ENCODE data around the gene TPTE2. TPM values are rescaled to one million over a fixed set of nuclear protein-coding genes. Genes with fewer than 3 reads are reported as not detected.

The TPTE2 gene
- total and polyA plus RNA-seq, 2 of the 8 experiments (the other 6 are each of a cell fraction or from before 2014, with no cell fraction given) = not detected

DNA sequence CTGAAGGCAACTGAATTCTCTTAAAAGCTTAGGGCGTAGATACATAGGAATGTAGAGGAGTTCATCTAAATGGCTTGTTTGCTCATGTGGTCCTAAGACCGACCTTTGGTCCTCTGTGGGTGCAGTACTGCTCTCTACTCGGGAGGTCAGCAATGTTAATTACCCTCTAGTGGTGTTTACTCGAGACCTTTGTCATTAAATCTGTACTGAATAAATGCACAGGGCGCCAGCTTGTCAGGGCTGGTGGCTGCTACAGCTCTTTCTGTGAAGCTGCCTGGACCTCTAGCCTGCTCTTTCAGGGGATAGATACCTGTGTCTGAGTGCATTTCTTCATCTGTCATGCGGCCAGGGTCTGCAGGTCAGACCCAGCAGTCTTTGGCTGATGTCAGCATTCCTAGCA is 43.0 kb upstream of the TPTE2 start:
- no peak overlapping the region for H2BK20ac ChIP-seq (ENCODE audit: low read length)
- H3K27me3 ChIP-seq (replicated peaks in 1 of 4; ENCODE audit: control insufficient read depth in 3 of 4, extremely low read depth in 1 of 4, insufficient read depth in 3 of 4, low read length in 3 of 4) = peaks cover 0 to 11% (median 8%) of the 10 kb centered on the region in 4 experiments; a peak in 5 of 7 replicates
- TF ChIP-seq ZNF274 (IDR thresholded peaks at IDR 0.05; ENCODE audit: borderline replicate concordance, extremely low read depth, low read length) (no peak), EZH2 (IDR thresholded peaks at IDR 0.05; ENCODE audit: low read depth, low read length, severe bottlenecking) (no peak), CHD1 (IDR thresholded peaks at IDR 0.05; ENCODE audit: low read depth, low read length) (no peak), KDM4A (IDR thresholded peaks at IDR 0.05; ENCODE audit: low read depth, low read length, severe bottlenecking) (no peak)
- H3K9me3 ChIP-seq (ENCODE audit: insufficient read depth in 2 of 2, low read depth in 1 of 2, low read length in 1 of 2) = peaks cover 7 to 13% of the 10 kb centered on the region in 2 experiments; a peak in 2 of 4 replicates
- H2BK5ac ChIP-seq (ENCODE audit: low read depth, low read length) = no peak overlapping the region
- H3K4me1 ChIP-seq (replicated peaks in 1 of 4; ENCODE audit: control insufficient read depth in 3 of 4, insufficient read depth in 4 of 4, low read length in 3 of 4) = peaks cover 0 to 2% (median 0%) of the 10 kb centered on the region in 4 experiments; a peak in 1 of 7 replicates
- peaks cover 6% of the 10 kb centered on the region; the same call in 1 of the 2 replicates for H3K23me2 ChIP-seq (ENCODE audit: low read depth, low read length)
- H3K79me2 ChIP-seq (ENCODE audit: control insufficient read depth in 1 of 2, insufficient read depth in 2 of 2, low read length in 2 of 2) = peaks cover 0 to 3% of the 10 kb centered on the region in 2 experiments; a peak in 1 of 4 replicates
- no peak overlapping the region for H3K14ac ChIP-seq (ENCODE audit: insufficient read length)
- H3K9ac ChIP-seq (replicated peaks in 1 of 4; ENCODE audit: extremely low read depth in 1 of 4, low read depth in 3 of 4, low read length in 3 of 4) = no peak overlapping the region
- H2BK12ac ChIP-seq (ENCODE audit: low read depth, low read length) = no peak overlapping the region
- ChIA-PET POLR2A (ENCODE audit: partially characterized antibody) (no interaction called here), CTCF (ENCODE audit: partially characterized antibody) (interaction anchor here (1.0 kb wide), 1 partner anchor 13 kb away, joined by 3 read pairs; no protein-coding TSS in a partner anchor)
- H3K36me3 ChIP-seq (ENCODE audit: control insufficient read depth in 2 of 4, insufficient read depth in 4 of 4, low read length in 3 of 4) = peaks cover 0 to 4% (median 0%) of the 10 kb centered on the region in 4 experiments; a peak in 1 of 8 replicates
- no peaks in the 10 kb centered on the region for H4K20me1 ChIP-seq (replicated peaks in 1 of 2; ENCODE audit: control insufficient read depth in 1 of 2, insufficient read depth in 2 of 2, low read length in 2 of 2)
- DNase-seq (ENCODE audit: low read depth in 1 of 2, low spot score in 2 of 2) (no peak), FAIRE-seq (no peak)
- H4K91ac ChIP-seq (replicated peaks; ENCODE audit: insufficient read length, low read length) = no peak overlapping the region
- H3K79me1 ChIP-seq (ENCODE audit: low read depth, low read length) = no peaks in the 10 kb centered on the region
- H3K27ac ChIP-seq (ENCODE audit: low read depth, low read length) = no peak overlapping the region
- H3K56ac ChIP-seq (replicated peaks; ENCODE audit: insufficient read length, low read depth, low read length) = no peak overlapping the region
- no peak overlapping the region for H2AK5ac ChIP-seq (ENCODE audit: low read depth, low read length)
- no peak overlapping the region for H2BK120ac ChIP-seq (replicated peaks; ENCODE audit: low read depth, low read length)
- H4K5ac ChIP-seq (ENCODE audit: insufficient read length, low read depth, low read length) = no peak overlapping the region
- H4K8ac ChIP-seq (ENCODE audit: extremely low read depth, insufficient read depth, low read length) = no peak overlapping the region
- no peak overlapping the region for H3K4me3 ChIP-seq (ENCODE audit: extremely low read depth in 1 of 4, insufficient read depth in 2 of 4, low read depth in 3 of 4, low read length in 4 of 4)
- H3K4ac ChIP-seq (replicated peaks; ENCODE audit: insufficient read length, low read depth, low read length) = no peak overlapping the region
- no peak overlapping the region for H3K4me2 ChIP-seq (ENCODE audit: insufficient read depth in 1 of 2, low read depth in 2 of 2, low read length in 2 of 2)
- H2AFZ ChIP-seq (ENCODE audit: low read length) = no peak overlapping the region
- H3K23ac ChIP-seq (ENCODE audit: insufficient read length) = no peak overlapping the region
- WGBS, 2 experiments (ENCODE audit: extremely low coverage in 1 of 2, insufficient coverage in 1 of 2, insufficient read length in 1 of 2, insufficient replicate concordance in 2 of 2, low coverage in 1 of 2, low lambda C conversion rate in 2 of 2, missing lambda C conversion rate in 1 of 2) = 69% methylated on average over 6 of the region's 6 CpGs; no CpG with 5 or more reads in 1 of the 2 experiments
- H3K18ac ChIP-seq (ENCODE audit: extremely low read depth, low read length) = no peak overlapping the region
- H2BK15ac ChIP-seq (ENCODE audit: low read length) = no peak overlapping the region

Data from H1 (cell line).